HG03139 (cell line): ENCODE data around the gene PHF19.
A peak's percentile ranks its signal among the peaks of the same experiment; 100 is the strongest.

Experiments
- ATAC-seq: cut with Tn5 transposase; IDR thresholded peaks from one replicate; pipeline ENCODE4 v1.9.1; 2021; ENCODE audit not compliant: unreplicated experiment

PHF19 gene

DNA sequence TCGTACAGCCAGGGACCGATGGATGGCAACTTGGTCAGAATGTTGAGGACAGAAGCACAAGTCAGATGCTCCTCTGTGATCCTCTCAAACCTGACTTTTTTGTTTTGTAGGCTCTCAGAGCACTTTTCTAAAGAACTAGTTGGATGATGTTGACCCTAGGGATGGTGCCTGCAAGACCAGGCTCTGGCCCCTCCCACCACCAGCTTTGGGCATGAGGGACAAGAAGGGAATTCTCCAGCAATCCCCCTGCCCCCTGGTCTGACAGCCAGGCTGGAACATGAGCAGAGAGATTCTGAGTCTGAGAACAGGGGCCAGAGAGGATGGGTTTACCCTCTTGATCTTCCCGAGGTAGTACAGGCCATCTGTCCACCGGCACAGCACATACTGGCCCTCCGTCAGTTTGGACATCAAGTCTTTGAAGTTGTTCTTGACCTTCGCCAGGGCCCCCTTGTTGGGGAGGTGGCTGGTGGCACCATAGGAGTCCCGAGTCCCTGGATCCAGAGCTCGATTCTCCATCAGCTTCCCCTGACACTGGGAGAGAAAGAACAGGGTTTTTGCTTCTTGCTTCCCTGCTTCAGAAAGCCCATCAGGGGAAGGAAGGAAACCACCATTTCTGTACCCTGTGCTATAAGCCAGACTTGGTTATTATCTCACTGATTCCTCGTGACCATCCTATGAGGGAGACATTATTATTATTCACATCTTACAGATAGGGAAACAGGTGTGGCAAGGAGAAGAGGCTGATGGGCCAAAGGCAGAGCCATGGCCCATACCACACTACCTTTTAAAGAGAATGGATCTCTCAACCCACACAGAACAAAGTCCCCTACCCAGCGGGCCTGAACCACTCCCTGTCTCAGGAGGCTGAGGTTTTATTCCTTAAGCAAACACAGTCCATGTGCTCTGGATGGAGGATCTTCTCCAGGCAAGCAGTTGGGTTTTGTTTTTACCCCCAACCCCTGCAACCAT, 2.5 kb downstream of the PHF19 start:
- ATAC-seq = no peak

DNA sequence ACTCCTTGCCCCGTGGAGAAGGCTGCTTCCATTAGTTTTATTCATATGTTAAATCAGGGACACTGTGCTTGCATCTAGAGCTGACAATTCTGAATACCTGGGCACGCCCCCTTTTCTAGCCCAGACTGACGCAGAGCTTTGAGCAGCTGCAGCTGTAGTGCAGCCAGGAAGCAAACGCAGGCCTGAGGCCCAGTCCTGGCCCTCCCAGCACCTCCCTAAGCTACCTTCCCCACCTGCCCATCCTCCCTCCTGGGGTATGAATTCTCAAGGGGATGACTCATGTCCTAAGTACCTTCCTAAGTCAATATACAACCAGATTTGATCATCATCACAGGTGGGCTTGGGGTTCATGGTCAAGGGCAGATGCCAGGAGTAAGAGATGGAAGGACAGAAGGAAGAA, 3.5 kb downstream of the PHF19 start:
- ATAC-seq = no peak

DNA sequence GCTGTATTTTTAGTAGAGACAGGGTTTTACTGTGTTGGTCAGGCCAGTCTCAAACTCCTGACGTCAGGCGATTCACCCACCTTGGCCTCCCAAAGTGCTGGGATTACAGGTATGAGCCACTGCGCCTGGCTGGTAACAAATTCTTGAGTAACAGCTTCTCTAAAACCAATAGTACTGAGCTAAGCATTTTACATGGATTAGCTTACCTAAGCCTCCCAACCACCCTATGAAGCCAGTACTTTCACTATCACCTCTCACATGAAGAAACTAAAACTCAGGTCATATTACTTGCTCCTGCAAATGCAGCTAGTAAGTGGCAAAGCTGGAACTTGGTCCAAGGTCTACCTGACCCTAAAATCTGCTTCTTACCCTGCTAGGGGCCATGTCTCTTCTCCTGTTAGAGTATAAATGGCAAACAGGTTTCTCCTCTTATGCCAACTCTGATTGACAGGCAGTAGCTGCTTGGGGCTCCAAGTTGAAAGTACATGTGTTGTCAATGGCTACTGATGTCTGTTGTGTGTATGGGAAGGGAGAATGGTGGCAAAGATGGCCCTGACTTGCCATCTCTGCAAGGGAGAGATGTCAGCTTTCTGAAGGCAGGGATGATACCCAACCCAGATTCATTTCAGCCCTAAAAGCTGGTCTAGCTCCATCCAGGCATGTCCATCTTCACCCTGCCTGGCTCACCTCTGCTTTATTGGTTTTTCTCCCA, 4.0 kb downstream of the PHF19 start:
- ATAC-seq = no peak

GRCh38 chr9:120870206-120870605, 6.8 kb downstream of the PHF19 start:
- no peak for ATAC-seq

DNA sequence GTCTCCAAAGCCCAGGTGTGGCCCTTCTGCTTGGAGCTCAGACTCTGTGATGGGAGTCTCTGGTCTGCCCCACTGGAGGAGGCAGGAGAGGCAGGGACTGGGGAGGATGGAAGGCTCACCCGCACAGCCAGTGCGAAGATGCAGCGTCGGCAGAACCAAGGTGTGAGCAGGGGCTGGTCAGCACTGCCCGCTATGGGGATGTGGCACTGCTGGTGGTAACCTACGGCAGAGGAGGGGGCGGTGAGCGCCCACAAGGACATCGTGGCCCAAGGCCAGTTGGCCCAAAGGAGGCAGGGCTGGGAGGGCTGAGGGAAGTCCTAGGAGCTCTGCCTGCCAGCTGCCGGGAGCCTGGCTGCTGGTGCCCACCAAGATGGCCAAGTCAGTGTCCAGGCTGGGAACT, 7.3 kb downstream of the PHF19 start:
- ATAC-seq = no peak

DNA sequence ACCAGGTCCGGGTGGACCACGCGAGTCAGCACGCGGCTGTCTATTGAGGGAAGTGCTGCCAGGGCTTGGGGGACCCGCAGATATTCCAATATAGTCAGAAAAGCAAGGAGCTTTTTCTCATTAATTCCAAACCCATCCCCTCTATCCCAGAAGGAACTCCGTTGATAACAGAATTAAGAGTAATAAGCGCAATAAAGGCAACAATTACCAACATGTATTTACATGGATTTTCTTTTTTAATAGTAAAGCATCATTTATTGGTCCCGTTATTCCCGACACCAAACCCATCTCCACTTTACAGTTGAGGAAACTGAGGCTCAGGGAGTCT, 7.7 kb downstream of the PHF19 start:
- no peak for ATAC-seq

- peak; percentile 90 for ATAC-seq
Observed at GRCh38 chr9:120868676-120869359, 8.2 kb downstream of the PHF19 start.

DNA sequence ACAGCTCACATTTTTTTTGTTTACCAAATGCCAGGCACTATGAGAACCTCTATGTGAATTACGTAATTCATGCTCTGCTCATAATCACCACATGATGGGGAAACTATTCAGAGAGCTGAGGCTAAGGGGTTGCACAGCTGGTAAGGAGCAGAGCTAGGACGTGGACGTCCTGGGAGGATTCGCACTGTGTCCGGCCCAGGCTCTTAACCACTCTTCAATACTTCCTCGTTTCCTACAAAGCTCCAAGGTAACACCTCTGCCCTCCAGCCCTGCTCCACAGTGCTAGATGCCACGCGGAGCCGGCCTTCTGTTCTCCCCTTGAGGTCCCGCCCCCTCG, 8.7 kb downstream of the PHF19 start:
- no peak for ATAC-seq

DNA sequence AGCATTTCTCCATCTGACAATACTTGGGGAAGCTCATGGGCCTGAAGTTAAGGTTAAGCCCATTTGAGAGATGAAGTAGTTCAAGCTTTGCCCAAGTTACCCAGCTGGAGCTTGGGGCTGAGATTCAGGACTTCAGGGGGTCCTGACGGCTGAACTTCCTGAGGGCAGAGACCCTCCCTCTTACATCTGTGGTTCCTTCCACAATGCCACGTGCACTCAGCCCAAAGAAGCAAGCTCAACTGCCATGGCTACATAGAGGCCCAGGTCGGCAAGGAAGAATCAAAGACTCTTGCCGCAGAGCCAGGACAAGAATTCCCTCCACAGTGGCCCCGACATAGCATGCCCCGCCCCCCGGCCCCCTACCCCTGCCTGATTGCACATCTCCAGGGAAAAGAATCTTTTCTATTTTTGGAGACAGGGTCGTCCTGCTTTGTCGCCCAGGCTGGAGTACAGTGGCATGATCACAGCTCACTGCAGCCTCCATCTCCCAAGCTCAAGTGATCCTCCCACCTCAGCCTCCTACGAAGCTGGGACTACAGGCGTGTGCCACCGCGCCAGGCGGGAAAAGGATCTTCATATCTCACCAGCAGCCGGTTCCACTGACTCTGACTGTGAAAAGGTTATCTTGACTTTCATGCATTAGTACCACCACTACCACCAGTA, 9.2 kb downstream of the PHF19 start:
- ATAC-seq = no peak

DNA sequence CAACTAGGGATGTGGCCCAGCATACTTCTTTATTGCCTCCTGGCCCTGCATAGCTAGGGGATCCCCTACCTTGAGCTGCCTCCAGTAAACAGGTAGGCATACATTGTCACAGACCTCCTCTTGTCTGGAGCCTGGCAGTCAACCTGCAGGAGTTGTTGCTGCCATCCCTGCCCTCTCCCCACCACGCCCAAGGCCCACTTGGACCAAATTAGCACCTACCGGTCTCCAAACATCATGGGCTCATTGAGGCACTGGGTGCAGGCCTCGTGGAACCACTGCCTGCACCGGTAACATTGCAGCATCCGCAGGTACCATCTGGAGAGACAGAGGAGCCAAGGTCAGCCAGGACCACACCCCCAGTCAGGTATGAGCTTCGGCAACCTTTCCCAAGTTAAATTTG, 10.3 kb downstream of the PHF19 start:
- no peak for ATAC-seq

- ATAC-seq = no peak
Observed at GRCh38 chr9:120865809-120866208, 11.2 kb downstream of the PHF19 start.

GRCh38 chr9:120865176-120865575, 11.8 kb downstream of the PHF19 start:
- ATAC-seq = no peak

GRCh38 chr9:120864719-120865118, 12.3 kb downstream of the PHF19 start:
- no peak for ATAC-seq

GRCh38 chr9:120863833-120864232, 13.2 kb downstream of the PHF19 start:
- no peak for ATAC-seq

DNA sequence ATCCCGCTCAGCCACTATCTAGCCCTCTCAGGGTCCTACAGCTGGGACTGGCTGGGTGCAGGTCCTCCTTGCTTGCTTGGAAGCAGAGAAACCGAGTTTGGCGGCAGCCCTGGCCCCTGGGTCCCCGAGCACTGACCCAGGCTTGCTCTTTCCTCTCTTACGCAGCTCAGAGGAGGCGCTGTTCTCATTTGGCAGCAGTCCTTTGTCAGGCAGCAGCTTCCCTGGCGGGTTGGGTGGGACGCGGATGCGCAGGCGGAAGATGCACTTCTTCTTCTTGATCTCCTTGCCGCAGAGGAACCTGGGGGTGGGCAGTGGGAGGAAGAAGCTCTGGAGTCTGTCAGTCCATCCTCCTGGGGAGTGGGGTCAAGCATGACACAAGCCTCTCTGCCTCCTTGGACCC, 14.5 kb downstream of the PHF19 start:
- ATAC-seq = no peak

GRCh38 chr9:120861935-120862334, 15.1 kb downstream of the PHF19 start:
- no peak for ATAC-seq

DNA sequence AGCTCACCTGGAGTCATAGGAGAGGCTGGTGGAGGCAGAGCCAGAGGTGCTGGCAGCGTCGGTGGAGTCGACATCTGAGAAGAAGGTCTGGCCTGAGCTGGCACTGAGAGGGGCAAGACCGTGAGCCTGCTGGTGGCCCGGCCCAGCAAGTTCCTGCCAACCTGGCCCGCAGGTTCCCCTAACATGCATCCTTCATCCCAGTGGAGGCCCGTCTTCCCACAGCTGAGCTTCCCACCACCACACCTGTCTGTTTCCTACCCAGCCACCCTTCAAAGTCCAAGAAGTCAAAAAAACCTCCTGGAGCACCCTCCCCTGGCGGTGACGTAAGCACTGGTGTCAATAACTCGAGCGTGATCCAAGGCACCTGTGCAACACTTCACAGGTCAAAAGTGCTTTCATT, 16.9 kb downstream of the PHF19 start:
- ATAC-seq = no peak

GRCh38 chr9:120859361-120859760, 17.6 kb downstream of the PHF19 start:
- no peak for ATAC-seq

GRCh38 chr9:120857902-120858301, 19.1 kb downstream of the PHF19 start:
- ATAC-seq = no peak

DNA sequence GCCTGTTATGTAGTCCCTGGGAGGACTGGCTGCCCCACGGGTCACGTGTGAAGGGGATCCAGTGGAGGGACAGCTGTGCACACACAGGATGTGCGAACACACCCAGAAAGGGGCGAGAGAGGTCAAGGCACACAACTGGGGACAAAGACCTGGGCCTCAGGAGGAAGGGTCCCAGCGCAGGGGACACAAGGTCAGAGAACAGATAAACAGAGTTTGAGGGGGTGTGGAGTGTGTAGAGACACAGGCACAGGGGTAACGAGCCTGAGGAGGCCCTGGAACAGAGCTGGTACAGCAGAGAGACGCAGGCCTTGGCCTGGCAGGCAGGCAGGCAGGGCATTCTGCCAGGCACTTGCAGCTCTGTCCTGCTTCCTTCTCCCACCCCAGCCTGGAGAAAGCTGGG, 19.5 kb downstream of the PHF19 start:
- no peak for ATAC-seq

DNA sequence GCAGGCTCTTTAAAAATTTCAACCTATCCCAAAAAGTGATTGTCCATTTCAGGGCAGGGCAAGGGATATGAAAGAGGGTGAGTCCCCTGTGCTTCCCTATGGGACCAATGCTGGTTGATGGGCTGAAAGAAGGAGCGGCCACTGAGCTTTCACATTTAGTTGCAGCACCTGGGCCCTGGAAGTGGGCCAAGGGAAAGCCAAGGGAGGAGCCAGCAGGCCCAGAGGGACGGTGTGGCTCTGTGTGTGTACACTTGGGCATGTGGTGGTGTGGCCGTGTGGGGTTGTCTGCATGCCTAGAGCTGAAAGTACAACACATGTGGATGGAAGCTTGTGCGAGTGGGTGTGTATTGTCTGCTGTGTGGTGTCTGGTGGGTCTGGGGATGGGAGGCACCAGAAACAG, 20.3 kb downstream of the PHF19 start:
- no peak for ATAC-seq
